Stimulated activated CD4-positive, alpha-beta T cell treated with anti-CD3 and anti-CD28 coated beads, TNF-alpha, amount 100 ng/mL, for 24 hours (primary cell): ENCODE measurements around the gene CEP89.
"Not testable (repeated sequence)": the region's sequence is repeated elsewhere in the genome, so short reads cannot be mapped to it uniquely, and the experiment has no call there.

ENCODE experiments used
- DNase-seq, 3 experiments: peaks; one replicate each; pipeline ENCODE4 v3.0.0-alpha.2; 2020; ENCODE audit warnings: low read depth in 3 of 3

The CEP89 gene

DNA sequence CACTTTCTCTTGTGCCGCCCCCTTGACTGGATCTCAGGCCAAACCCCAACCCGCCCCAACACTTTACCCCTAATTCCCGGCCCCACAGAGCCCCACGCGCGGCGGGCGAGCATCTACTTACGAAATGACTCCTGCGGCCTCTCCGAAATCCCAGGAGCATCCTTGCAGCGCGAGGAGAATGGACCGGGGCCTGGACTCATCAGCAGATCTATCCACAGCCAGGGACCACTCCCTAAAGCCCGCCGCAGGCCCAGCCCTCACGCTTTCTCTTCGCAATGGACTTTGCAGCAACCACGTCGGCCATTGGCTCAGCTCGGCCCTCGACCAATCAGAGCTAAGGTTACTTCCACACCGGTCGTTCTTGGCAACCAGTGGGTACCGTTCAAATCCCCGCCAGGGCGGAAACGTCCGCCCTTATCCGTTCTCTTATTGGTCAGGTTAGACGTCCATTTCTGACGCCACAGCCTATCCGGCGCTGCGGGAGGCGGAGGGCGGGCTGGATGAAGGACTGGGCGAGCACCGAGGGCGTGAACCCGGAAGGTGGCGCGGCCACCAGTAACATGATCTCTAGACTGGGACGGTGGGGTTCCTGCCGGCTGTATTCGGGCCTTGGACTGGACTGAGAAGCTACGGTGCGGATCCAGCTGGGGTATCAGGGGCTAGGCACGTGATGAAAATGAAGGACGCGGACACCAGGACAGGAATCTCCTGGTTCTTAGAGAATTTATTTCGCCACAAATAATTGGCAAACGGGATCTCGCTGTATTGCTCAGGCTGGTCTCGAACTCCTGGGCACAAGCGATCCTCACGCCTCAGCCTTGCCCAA, at the start of gene CEP89, which contains the start of gene FAAP24:
Gene CEP89 (minus strand): TSS at position 244 of the 826 bp plus-strand sequence. CDS start 84 bp downstream, at position 160.
Gene FAAP24 (plus strand): TSS at position 528 of the 826 bp plus-strand sequence. CDS start 955 bp downstream, outside the sequence.
- peak; percentile 95 to 98 (median 97) for DNase-seq

DNA sequence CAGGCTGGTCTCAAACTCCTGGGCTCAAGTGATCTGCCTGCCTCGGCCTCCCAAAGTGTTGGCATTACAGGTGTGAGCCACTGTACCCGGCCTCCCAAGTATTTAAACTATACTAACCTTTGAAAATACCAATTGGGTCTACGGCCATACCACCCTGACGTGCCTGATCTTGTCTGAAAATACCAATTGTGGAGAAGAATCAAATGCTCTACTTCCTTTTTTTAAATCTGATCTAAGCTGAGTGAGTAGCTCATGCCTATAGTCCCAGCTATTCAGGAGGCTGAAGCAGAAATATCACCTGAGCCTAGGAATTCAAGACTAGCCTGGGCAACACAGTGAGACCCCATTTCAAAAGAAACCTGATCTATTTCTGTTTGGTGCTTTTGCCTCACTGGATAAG, 39.1 kb upstream of the CEP89 start:
- DNase-seq, result not testable (repeated sequence)

GRCh38 chr19:33008738-33009137, 37.0 kb upstream of the CEP89 start:
- no peak for DNase-seq

GRCh38 chr19:33005440-33005839, 33.7 kb upstream of the CEP89 start:
- DNase-seq, result no peak

DNA sequence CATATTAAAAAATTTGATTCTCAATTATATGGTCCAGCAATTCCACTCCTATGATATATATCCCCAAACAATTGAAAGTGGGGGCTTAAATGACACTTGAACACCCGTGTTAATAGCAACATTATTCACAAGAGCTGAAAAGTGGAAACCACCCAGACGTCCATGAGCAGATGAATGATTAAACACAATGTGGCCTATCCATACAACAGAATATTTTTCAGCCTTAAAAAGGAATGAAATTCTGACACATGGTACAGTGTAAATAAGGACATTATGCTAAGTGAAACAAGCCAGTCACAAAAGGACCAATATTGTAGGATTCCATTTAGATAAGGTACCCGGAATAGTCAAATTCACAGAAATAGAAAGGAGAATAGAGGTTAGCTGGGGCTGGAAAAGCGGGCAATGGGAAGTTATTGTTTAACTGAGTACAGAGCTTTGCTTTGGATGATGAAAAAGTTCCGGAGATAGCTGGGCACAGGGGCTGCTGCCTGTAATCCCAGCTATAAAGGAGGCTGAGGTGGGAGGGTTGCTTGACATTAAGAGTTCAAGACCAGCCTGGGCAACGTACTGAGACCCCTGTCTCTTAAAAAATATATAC, 31.8 kb upstream of the CEP89 start:
- DNase-seq, result not testable (repeated sequence)

GRCh38 chr19:33002126-33002865, 30.5 kb upstream of the CEP89 start:
- DNase-seq, result not testable (repeated sequence)

GRCh38 chr19:33000910-33001309, 29.2 kb upstream of the CEP89 start:
- no peak for DNase-seq

DNA sequence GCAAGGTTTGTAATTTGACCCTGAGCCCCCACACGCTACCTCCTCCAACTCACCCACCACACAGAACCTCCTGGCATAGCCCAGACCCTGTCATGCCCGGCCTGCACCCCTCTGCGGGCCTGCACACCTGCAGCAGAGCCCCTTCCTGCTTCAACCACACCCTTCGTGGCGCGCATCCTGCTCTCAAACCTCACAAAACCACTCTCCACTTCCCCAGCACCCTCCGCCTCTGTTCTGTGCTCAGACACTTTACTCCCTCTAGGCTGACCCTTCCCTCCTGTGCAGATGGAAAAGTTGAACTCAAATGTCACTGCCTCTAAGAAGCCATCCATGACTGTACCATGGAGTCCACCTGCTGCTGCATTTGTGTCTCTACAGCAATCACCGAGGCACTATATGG, 28.8 kb upstream of the CEP89 start:
- no peak for DNase-seq

DNA sequence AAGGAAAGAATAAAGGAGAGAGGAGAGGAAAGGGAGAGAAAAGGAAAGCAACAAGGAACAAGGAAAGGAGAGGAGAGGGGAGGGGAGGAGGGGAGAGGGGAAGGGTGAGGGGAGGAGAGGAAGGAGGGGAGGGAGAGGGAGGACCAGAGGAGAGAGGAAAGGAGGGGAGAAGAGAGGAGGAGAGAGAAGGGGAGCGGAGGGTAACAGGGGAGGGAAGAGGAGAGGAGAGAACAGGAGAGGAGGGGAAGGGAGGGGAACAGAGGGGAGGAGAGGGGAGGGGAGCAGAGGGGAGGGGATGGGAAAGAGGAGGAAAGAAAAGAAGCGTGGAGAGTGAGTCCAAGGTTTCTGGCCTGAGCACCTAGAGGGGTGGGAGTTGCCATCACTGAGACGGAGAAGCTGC, 27.0 kb upstream of the CEP89 start:
- no peak for DNase-seq

DNA sequence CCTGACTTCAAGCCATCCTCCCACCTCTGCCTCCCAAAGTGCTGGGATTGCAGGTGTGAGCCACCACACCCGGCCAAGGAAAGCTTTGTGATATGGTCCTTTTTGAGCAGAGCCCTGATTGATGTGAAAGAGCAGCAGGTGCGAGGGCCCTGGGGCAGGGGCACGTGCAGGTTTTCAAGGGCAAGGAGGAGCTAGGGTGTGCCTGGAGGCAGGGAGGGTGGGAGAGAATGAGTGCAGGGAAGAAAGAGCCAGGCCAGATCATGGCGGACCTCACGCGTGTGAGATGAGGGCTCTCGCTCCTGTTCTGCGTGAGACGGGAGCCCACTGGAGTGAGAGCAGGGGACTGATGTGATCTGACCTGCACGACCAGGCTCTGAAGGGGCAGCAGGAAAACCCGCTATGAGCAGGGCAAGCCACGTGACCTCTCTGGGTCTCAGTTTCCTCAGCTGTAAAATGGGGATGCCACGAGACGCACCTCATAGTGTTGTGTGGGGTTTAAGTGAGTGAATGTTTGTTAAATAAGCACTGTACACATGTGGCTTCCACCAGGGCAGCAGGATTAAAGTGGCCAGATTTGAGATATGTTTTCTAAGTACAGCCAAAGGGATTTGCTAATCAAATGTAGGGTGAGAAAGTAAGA, 26.1 kb upstream of the CEP89 start:
- DNase-seq, result no peak

DNA sequence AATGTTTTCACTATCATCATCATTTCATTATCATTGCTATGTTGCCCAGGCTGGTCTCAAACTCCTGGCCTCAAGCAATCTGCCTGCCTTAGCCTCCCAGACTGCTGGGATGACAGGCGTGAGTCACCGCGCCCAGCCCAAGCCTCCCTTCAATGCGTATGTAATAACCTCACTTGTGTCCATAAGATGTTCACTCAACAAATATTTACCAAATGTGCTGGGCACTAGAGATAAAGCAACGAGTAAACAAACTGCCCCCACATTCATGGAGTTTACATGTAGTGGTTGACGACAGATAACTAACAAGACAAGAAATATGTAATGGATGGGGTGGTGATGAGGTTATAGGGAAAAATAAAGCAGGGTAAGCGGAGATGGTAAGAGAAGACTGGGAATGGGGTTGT, 25.3 kb upstream of the CEP89 start:
- DNase-seq, result not testable (repeated sequence)

- not testable (repeated sequence) for DNase-seq
Measured at GRCh38 chr19:32995966-32996365, 24.2 kb upstream of the CEP89 start.

DNA sequence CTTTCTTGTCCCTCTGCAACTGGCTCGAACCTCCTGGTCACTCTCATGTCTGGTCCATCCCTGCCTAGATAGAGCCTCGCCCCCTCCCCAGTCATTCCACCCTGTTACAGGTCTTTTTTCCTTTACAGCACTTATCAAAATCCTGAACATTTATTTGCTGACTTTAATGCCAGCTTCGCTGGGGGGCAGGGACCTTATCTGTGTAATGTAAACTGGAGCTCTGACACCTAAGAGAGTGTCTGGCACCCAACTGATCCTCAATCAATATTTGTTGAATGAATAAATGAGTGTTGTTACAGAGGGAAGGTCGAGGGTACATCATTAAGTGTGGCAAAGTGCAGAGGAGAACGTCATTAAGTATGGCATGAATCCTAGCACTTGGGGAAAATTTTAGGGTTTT, 17.0 kb upstream of the CEP89 start:
- no peak for DNase-seq

GRCh38 chr19:32988254-32988653, 16.5 kb upstream of the CEP89 start:
- DNase-seq, result not testable (repeated sequence)

GRCh38 chr19:32982488-32982887, 10.7 kb upstream of the CEP89 start:
- not testable (repeated sequence) for DNase-seq

DNA sequence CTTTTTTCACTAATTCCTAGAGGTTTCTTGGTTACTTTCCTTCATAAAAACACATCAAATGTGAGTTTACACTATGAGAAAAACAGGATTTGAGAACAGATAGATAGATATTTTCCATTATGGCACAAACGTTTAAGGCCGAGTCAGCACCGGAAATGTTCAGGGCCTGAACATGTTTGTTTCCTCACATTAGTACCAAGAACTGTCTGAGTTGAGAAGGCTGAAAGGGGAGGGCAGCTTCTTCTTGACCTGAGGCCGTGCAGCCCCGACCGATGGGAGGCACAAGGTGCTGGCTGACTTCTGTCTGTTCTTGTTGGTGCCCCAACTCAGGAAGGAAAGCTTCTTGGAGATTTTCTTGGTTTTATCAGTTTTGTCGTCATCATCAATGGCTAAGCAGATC, 8.0 kb upstream of the CEP89 start:
- not testable (repeated sequence) for DNase-seq

GRCh38 chr19:32977813-32978212, 6.1 kb upstream of the CEP89 start:
- DNase-seq, result not testable (repeated sequence)

DNA sequence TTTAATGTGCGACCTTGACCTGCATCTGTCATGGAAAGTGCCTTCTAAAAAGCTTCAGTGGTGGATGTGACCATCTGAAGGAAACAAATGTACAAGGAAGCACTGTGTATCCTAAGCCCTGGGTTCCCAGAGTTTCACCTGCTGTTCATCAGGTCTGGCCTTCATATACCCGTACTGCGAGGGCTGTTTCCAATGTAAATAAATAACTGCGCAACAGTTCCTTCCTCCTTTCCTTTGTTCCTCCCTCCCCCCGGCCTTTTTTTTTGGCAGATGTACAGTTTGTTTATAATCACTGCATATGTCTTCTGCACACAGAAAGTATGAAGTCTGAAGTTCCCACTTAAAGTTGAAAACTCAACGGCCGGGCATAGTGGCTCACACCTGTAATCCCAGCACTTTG, 5.5 kb upstream of the CEP89 start:
- no peak for DNase-seq

GRCh38 chr19:32976223-32976805, 4.6 kb upstream of the CEP89 start:
- DNase-seq, result peak; percentile 23 to 68 (median 34)

DNA sequence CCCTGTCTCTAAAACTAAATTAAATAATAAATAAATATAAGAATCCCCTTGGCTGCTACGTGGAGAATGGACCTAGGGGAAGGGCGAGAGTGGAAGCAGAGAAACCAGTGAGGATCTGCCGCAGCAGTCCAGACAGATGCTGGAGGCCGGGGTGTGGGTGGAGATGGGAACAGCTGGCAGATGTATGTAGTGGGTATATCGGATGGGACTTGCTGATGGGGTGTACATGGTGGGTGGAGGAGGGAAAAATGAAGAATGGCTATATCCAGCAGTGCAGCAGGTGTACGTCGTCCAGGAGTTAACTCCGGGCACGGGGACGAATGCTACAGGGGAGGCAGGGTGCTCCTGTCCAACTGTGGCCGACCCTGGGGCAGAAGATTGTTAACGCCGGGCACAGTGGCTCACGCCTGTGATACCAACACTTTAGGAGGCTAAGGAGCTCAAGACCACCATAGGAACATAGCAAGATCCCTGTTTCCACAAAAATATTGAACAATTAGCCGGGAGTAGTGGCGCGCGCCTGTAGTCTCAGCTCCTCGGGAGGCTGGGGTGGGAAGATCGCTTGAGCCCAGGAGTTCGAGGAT, 654 bp downstream of the CEP89 start:
- DNase-seq, result no peak

GRCh38 chr19:32969549-32969948, 2.2 kb downstream of the CEP89 start:
- no peak for DNase-seq
